GM18519 (cell line): ENCODE measurements around the gene CEP85L.

ENCODE experiments used
- ATAC-seq: cut with Tn5 transposase; IDR thresholded peaks from one replicate; pipeline ENCODE4 v1.9.1; 2021; ENCODE audit warnings: mild to moderate bottlenecking, moderate library complexity; ENCODE audit not compliant: unreplicated experiment, low FRiP score

Gene CEP85L

GRCh38 chr6:118546880-118547218, 104.5 kb downstream of the CEP85L start:
- no peak for ATAC-seq

- no peak for ATAC-seq
Measured at GRCh38 chr6:118546164-118546879, 105.1 kb downstream of the CEP85L start.

GRCh38 chr6:118544105-118544504, 107.3 kb downstream of the CEP85L start:
- ATAC-seq: no peak

- no peak for ATAC-seq
Measured at GRCh38 chr6:118542184-118542952, 109.0 kb downstream of the CEP85L start.

- no peak for ATAC-seq
Measured at GRCh38 chr6:118537574-118537973, 113.8 kb downstream of the CEP85L start.

- no peak for ATAC-seq
Measured at GRCh38 chr6:118536478-118536877, 114.9 kb downstream of the CEP85L start.

- no peak for ATAC-seq
Measured at GRCh38 chr6:118535176-118535844, 116.1 kb downstream of the CEP85L start.

GRCh38 chr6:118530942-118531341, 120.4 kb downstream of the CEP85L start:
- no peak for ATAC-seq

- ATAC-seq: no peak
Measured at GRCh38 chr6:118529756-118530155, 121.6 kb downstream of the CEP85L start.

GRCh38 chr6:118528129-118528528, 123.3 kb downstream of the CEP85L start:
- ATAC-seq: no peak

- ATAC-seq: no peak
Measured at GRCh38 chr6:118525913-118526780, 125.2 kb downstream of the CEP85L start.

- no peak for ATAC-seq
Measured at GRCh38 chr6:118524686-118525085, 126.7 kb downstream of the CEP85L start.

- no peak for ATAC-seq
Measured at GRCh38 chr6:118523216-118523615, 128.2 kb downstream of the CEP85L start.

GRCh38 chr6:118522422-118522821, 129.0 kb downstream of the CEP85L start:
- ATAC-seq: no peak

GRCh38 chr6:118514689-118515088, 136.7 kb downstream of the CEP85L start:
- ATAC-seq: no peak

- ATAC-seq: no peak
Measured at GRCh38 chr6:118511930-118512715, 139.3 kb downstream of the CEP85L start.

- ATAC-seq: no peak
Measured at GRCh38 chr6:118509009-118509617, 142.3 kb downstream of the CEP85L start.

- no peak for ATAC-seq
Measured at GRCh38 chr6:118507636-118508035, 143.8 kb downstream of the CEP85L start.

- no peak for ATAC-seq
Measured at GRCh38 chr6:118506071-118506638, 145.2 kb downstream of the CEP85L start.
